Left ventricle myocardium inferior (tissue), 1 donor: ENCODE data around the gene TRAK2. TPM values are rescaled to one million over a fixed set of nuclear protein-coding genes. Genes with fewer than 3 reads are reported as not detected.
"Not testable (repeated sequence)": the region's sequence is repeated elsewhere in the genome, so short reads cannot be mapped to it uniquely, and the experiment has no call there.

Experiments used
- DNase-seq: peaks from one replicate; pipeline ENCODE4 v3.0.0-alpha.2; 2020
- H3K27ac ChIP-seq: fragments of 200-600 bp; replicated peaks from 2 replicates; pipeline ENCODE4 v1.8.0; 2021
- H3K27me3 ChIP-seq: fragments of 200-600 bp; 2 replicates; pipeline ENCODE4 v1.8.0; 2021; ENCODE audit warnings: low read depth
- H3K36me3 ChIP-seq: fragments of 200-600 bp; 2 replicates; pipeline ENCODE4 v1.8.0; 2021
- H3K4me1 ChIP-seq: fragments of 200-600 bp; 2 replicates; pipeline ENCODE4 v1.8.0; 2021
- H3K4me3 ChIP-seq: fragments of 200-600 bp; 2 replicates; pipeline ENCODE4 v1.8.0; 2021; ENCODE audit warnings: mild to moderate bottlenecking, moderate library complexity
- H3K9me3 ChIP-seq: fragments of 200-600 bp; replicated peaks from 2 replicates; pipeline ENCODE4 v1.8.0; 2021
- CTCF ChIP-seq: fragments of 200-600 bp; IDR thresholded peaks from 2 replicates; pipeline ENCODE4 v1.8.0; 2021; ENCODE audit warnings: antibody characterized with exemption, mild to moderate bottlenecking, borderline replicate concordance
- intact Hi-C: fragments of 100-400 bp; cut with micrococcal nuclease; formaldehyde crosslinking; loops from one replicate; pipeline ENCODE4 v1.11.0; 2022
- total RNA-seq: library from RNA; stranded (reverse); fragmentation: NEBNext Ultra II Directional; extraction: Animal tissue kit (Norgen Biotek cat#: 25700); gene quantifications from one replicate; pipeline ENCODE4 v1.2.1, GENCODE V29; 2021
- donor health status: DM: no; HTN: yes; CAD: no; lungs with severe emphysema.

TRAK2 gene
- total RNA-seq, 1 donor from 2014 or later = 169 TPM

- TF ChIP-seq CTCF = no peak
- Histone ChIP-seq H3K27ac (no peak overlapping the region), H3K36me3 (peaks cover 48% of the 10 kb centered on the region), H3K27me3 (no peaks in the 10 kb centered on the region), H3K9me3 (peaks cover 21% of the 10 kb centered on the region), H3K4me3 (no peak overlapping the region), H3K4me1 (no peaks in the 10 kb centered on the region)
- intact Hi-C loops = no loop called here
- no peak for DNase-seq
Observed at GRCh38 chr2:201369775-201370174, 81.5 kb downstream of the TRAK2 start.

- H3K4me1 ChIP-seq, H3K4me3 ChIP-seq, DNase-seq, H3K27me3 ChIP-seq, H3K27ac ChIP-seq, intact Hi-C loops: not testable (repeated sequence)
- Histone ChIP-seq H3K36me3 (peaks cover 44% of the 10 kb centered on the region), H3K9me3 (peaks cover 21% of the 10 kb centered on the region)
Observed at GRCh38 chr2:201369318-201369717, 81.9 kb downstream of the TRAK2 start.

GRCh38 chr2:201366146-201366545, 85.1 kb downstream of the TRAK2 start:
- Histone ChIP-seq H3K27me3 (no peaks in the 10 kb centered on the region), H3K4me3 (no peak overlapping the region), H3K4me1 (peaks cover 18% of the 10 kb centered on the region), H3K36me3 (peaks cover 67% of the 10 kb centered on the region), H3K27ac (no peak overlapping the region), H3K9me3 (peaks cover 21% of the 10 kb centered on the region)
- no peak for DNase-seq
- intact Hi-C loops = no loop called here
- no peak for TF ChIP-seq CTCF

- TF ChIP-seq CTCF = peak; percentile 87
- no peak overlapping the region for H3K27ac ChIP-seq
- no peak for DNase-seq
- H3K9me3 ChIP-seq = peaks cover 21% of the 10 kb centered on the region
- H3K27me3 ChIP-seq = no peaks in the 10 kb centered on the region
- peaks cover 72% of the 10 kb centered on the region for H3K36me3 ChIP-seq
- no peak overlapping the region for H3K4me3 ChIP-seq
- H3K4me1 ChIP-seq = peaks cover 22% of the 10 kb centered on the region
- intact Hi-C loops = loop anchor here (2.0 kb wide), 1 partner anchor 127 kb away; no protein-coding TSS in a partner anchor
Observed at GRCh38 chr2:201363857-201364560, 87.2 kb downstream of the TRAK2 start.

GRCh38 chr2:201362396-201362795, 88.9 kb downstream of the TRAK2 start:
- H3K36me3 ChIP-seq = peaks cover 64% of the 10 kb centered on the region
- no peaks in the 10 kb centered on the region for H3K27me3 ChIP-seq
- H3K4me3 ChIP-seq = no peak overlapping the region
- intact Hi-C loops = no loop called here
- no peak for DNase-seq
- no peak for TF ChIP-seq CTCF
- peaks cover 29% of the 10 kb centered on the region for H3K4me1 ChIP-seq
- H3K9me3 ChIP-seq = peaks cover 8% of the 10 kb centered on the region
- H3K27ac ChIP-seq = no peak overlapping the region

- Histone ChIP-seq H3K36me3 (peaks cover 59% of the 10 kb centered on the region), H3K27me3 (no peaks in the 10 kb centered on the region)
- intact Hi-C loops = no loop called here
Observed at GRCh38 chr2:201361078-201361733, 90.1 kb downstream of the TRAK2 start.

More at GRCh38 chr2:201361078-201361733, 90.1 kb downstream of the TRAK2 start:
- TF ChIP-seq CTCF = no peak
- Histone ChIP-seq H3K4me1 (peaks cover 38% of the 10 kb centered on the region), H3K27ac (no peak overlapping the region), H3K4me3 (no peak overlapping the region), H3K9me3 (no peaks in the 10 kb centered on the region)
- no peak for DNase-seq
